Endothelial cell of umbilical vein (primary cell): ENCODE data around the gene DMD. TPM values are rescaled to one million over a fixed set of nuclear protein-coding genes. Genes with fewer than 3 reads are reported as not detected.

Experiments used
- BruUV-seq: library from RNA; stranded (reverse); fragments of 400-500 nt; replicated peaks from 2 replicates; lab custom pipeline; 2021; lab: Mats Ljungman, UMichigan
- CTCF ChIA-PET: fragments of 300-600, 350-600 bp; sonication (Branson Sonifier 250); formaldehyde crosslinking; loops from one replicate; lab custom pipeline; 2021; ENCODE audit warnings: antibody characterized with exemption, inconsistent platforms; lab: Charles Lee
- POLR2A ChIA-PET: fragments of 300-600, 350-600 bp; sonication (Branson Sonifier 250); formaldehyde crosslinking; loops from one replicate; lab custom pipeline; 2021; ENCODE audit warnings: antibody characterized with exemption, inconsistent platforms; lab: Charles Lee
- DNase-seq: peaks from one replicate; pipeline ENCODE4 v3.0.0-alpha.2; 2011; ENCODE audit warnings: low read depth, low spot score
- FAIRE-seq: peaks from 2 replicates; lab custom pipeline; 2011; peaks lifted over from hg19 to GRCh38; lab: Jason Lieb, UNC
- H2AFZ ChIP-seq: 2 replicates; pipeline ENCODE4 v1.6.0; 2012; ENCODE audit warnings: low read depth, low read length, control low read depth, inconsistent platforms
- H3K27ac ChIP-seq: 2 replicates; pipeline ENCODE4 v1.5.1; 2011; ENCODE audit warnings: low read depth, mild to moderate bottlenecking, control low read depth, low read length, moderate library complexity; ENCODE audit not compliant: insufficient read depth
- H3K27me3 ChIP-seq, 2 experiments: 2 replicates each; pipeline versions ENCODE4 v1.6.0 to v1.6.1; 2011; ENCODE audit warnings: low read length in 2 of 2, mixed read lengths in 1 of 2; ENCODE audit not compliant: control insufficient read depth in 2 of 2, insufficient read depth in 2 of 2
- H3K36me3 ChIP-seq, 2 experiments: 2 replicates in 1 of 2; 3 replicates in 1 of 2; pipeline ENCODE4 v1.5.1; 2011; ENCODE audit warnings: low read length in 2 of 2, mild to moderate bottlenecking in 1 of 2, moderate library complexity in 1 of 2; ENCODE audit not compliant: control insufficient read depth in 2 of 2, insufficient read depth in 2 of 2; ENCODE audit errors: extremely low read depth in 1 of 2
- H3K4me1 ChIP-seq: 3 replicates; pipeline ENCODE4 v1.5.1; 2011; ENCODE audit warnings: mild to moderate bottlenecking, low read length; ENCODE audit not compliant: control insufficient read depth, insufficient read depth; ENCODE audit errors: extremely low read depth
- H3K4me2 ChIP-seq: 2 replicates; pipeline ENCODE4 v1.6.1; 2011; ENCODE audit warnings: low read length, control low read depth, mixed read lengths; ENCODE audit not compliant: insufficient read depth
- H3K4me3 ChIP-seq, 3 experiments: fragments of 200-600 bp in 1 of 3; sonication (generic), shearing (Covaris generic) in 1 of 3; replicated peaks in 1 of 3; 2 replicates each; pipeline ENCODE4 v1.5.1; 2011 to 2016; ENCODE audit warnings: control low read depth in 3 of 3, low read length in 3 of 3, mild to moderate bottlenecking in 2 of 3, inconsistent platforms in 1 of 3, low read depth in 1 of 3, moderate library complexity in 1 of 3; ENCODE audit not compliant: insufficient read depth in 1 of 3
- H3K79me2 ChIP-seq: 2 replicates; pipeline ENCODE4 v1.6.0; 2012; ENCODE audit warnings: low read length, inconsistent platforms; ENCODE audit not compliant: control insufficient read depth, insufficient read depth
- H3K9ac ChIP-seq: replicated peaks from 2 replicates; pipeline ENCODE3; 2011; ENCODE audit warnings: low read length, control low read depth; ENCODE audit not compliant: insufficient read depth; ENCODE audit errors: extremely low read depth
- H3K9me1 ChIP-seq: replicated peaks from 3 replicates; pipeline ENCODE4 v1.6.0; 2011; ENCODE audit warnings: mild to moderate bottlenecking, low read length; ENCODE audit not compliant: control insufficient read depth, insufficient read depth; ENCODE audit errors: extremely low read depth
- H3K9me3 ChIP-seq: replicated peaks from 2 replicates; pipeline ENCODE4 v1.5.1; 2012; ENCODE audit warnings: low read length, inconsistent platforms; ENCODE audit not compliant: control insufficient read depth, insufficient read depth
- H4K20me1 ChIP-seq: replicated peaks from 2 replicates; pipeline ENCODE3; 2011; ENCODE audit warnings: mild to moderate bottlenecking, low read length; ENCODE audit not compliant: control insufficient read depth, insufficient read depth; ENCODE audit errors: extremely low read depth
- CTCF ChIP-seq, 2 donors: IDR thresholded peaks; 1 replicate in 1 of 2; 2 replicates in 1 of 2; pipeline ENCODE4 v1.5.1; 2011; ENCODE audit warnings: low read length in 2 of 2, mild to moderate bottlenecking in 2 of 2, moderate library complexity in 2 of 2, control low read depth in 1 of 2, inconsistent platforms in 1 of 2, low read depth in 1 of 2; ENCODE audit not compliant: insufficient read depth in 1 of 2; ENCODE audit errors: extremely low read depth in 1 of 2
- EZH2 ChIP-seq: IDR thresholded peaks from 2 replicates; pipeline ENCODE4 v1.6.1; 2012; ENCODE audit warnings: borderline replicate concordance, low read depth, mild to moderate bottlenecking, moderate library complexity, low read length, inconsistent platforms; ENCODE audit not compliant: severe bottlenecking
- FOS ChIP-seq: IDR thresholded peaks from 2 replicates; pipeline ENCODE4 v1.6.1; 2011; ENCODE audit warnings: mild to moderate bottlenecking, low read length, moderate library complexity, borderline replicate concordance; ENCODE audit not compliant: insufficient read depth
- GATA2 ChIP-seq: IDR thresholded peaks from 2 replicates; pipeline ENCODE4 v1.7.0; 2011; ENCODE audit warnings: low read depth, mild to moderate bottlenecking, moderate library complexity, mixed read lengths, low read length; ENCODE audit not compliant: insufficient read length, insufficient read depth
- JUN ChIP-seq: IDR thresholded peaks from 2 replicates; pipeline ENCODE4 v1.6.1; 2011; ENCODE audit warnings: borderline replicate concordance, low read depth; ENCODE audit not compliant: insufficient read length, insufficient read depth
- MYC ChIP-seq: IDR thresholded peaks from one replicate; pipeline ENCODE4 v1.6.1; 2011; ENCODE audit warnings: mild to moderate bottlenecking, low read depth, low read length
- POLR2A ChIP-seq: IDR thresholded peaks from 2 replicates; pipeline ENCODE4 v1.6.1; 2012; ENCODE audit warnings: low read depth, mild to moderate bottlenecking, control low read depth, low read length
- POLR2AphosphoS5 ChIP-seq: IDR thresholded peaks from 2 replicates; pipeline ENCODE4 v1.6.1; 2012; ENCODE audit warnings: low read depth, mild to moderate bottlenecking, control low read depth, low read length, moderate library complexity; ENCODE audit not compliant: insufficient read depth
- dilution Hi-C: fragments of 300-500 bp; cut with MboI; formaldehyde crosslinking; loops from one replicate; pipeline ENCODE4 v1.15.0; 2019; ENCODE audit warnings: low sequenced_read_pairs; ENCODE audit not compliant: extremely low pct_ligation_motif_present
- intact Hi-C: fragments of 100-400 bp; cut with micrococcal nuclease; formaldehyde crosslinking; loops from one replicate; pipeline ENCODE4 v1.10.0; 2022
- polyA plus RNA-seq, 4 experiments: library from polyadenylated mRNA; depleted of rRNA in 3 of 4; stranded (reverse) in 3 of 4; unstranded in 1 of 4; fragments of >200 nt; gene quantifications; 2 replicates each; pipeline versions ENCODE4 v1.2.1 to v1.2.3, GENCODE V29; 2011 to 2012; ENCODE audit warnings: missing spikeins in 1 of 4
- total RNA-seq: library from RNA; stranded (reverse); gene quantifications from 2 replicates; pipeline ENCODE4 v1.2.3, GENCODE V29; 2021
- TF ChIP-seq, protein P1 (sequence below): IDR thresholded peaks from 2 replicates; pipeline ENCODE4 v1.6.1; 2011; ENCODE audit not compliant: insufficient read depth, insufficient read length

DMD gene
- total and polyA plus RNA-seq, 2 donors (not counting 3 experiments of a cell fraction or from before 2014, with no cell fraction given), result 7.3 to 9.0 TPM

GRCh38 chrX:31909850-31910572 lies 1301.3 kb downstream of the DMD start:
- Histone ChIP-seq H3K9ac (no peak overlapping the region), H2AFZ (no peak overlapping the region), H3K9me1 (no peaks in the 10 kb centered on the region), H3K36me3 (no peaks in the 10 kb centered on the region), H3K27me3 (no peaks in the 10 kb centered on the region), H3K79me2 (no peaks in the 10 kb centered on the region), H3K4me3 (no peak overlapping the region), H3K9me3 (no peaks in the 10 kb centered on the region), H3K27ac (no peak overlapping the region), H3K4me1 (no peaks in the 10 kb centered on the region), H4K20me1 (no peaks in the 10 kb centered on the region), H3K4me2 (no peak overlapping the region)
- no peak for DNase-seq
- no TSS peak for BruUV-seq
- TF ChIP-seq MYC (no peak), POLR2A (no peak), GATA2 (no peak), EZH2 (no peak), JUN (no peak), CTCF (IDR thresholded peaks at IDR 0.05; ENCODE audit: extremely low read depth in 1 of 2, insufficient read depth in 1 of 2, low read depth in 1 of 2, low read length in 2 of 2) (no peak), POLR2AphosphoS5 (no peak), FOS (no peak)
- TF ChIP-seq, protein P1, sequence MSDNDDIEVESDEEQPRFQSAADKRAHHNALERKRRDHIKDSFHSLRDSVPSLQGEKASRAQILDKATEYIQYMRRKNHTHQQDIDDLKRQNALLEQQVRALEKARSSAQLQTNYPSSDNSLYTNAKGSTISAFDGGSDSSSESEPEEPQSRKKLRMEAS, result no peak
- ChIA-PET CTCF (no interaction called here), POLR2A (no interaction called here)
- dilution Hi-C loops, result no loop called here
- intact Hi-C loops, result no loop called here
- no peak for FAIRE-seq
